Measurements from ENCODE around the gene NEK1.

- TF ChIP-seq CTCF (IDR thresholded peaks at IDR 0.05) = no peak
- TF ChIP-seq ZFX (IDR thresholded peaks at IDR 0.05; ENCODE audit: borderline replicate concordance) = no peak
Measured at GRCh38 chr4:169436734-169437133, 175.6 kb downstream of the NEK1 start.
